SJSA1 (cell line): ENCODE results near the gene ST6GALNAC3. TPM values are rescaled to one million over a fixed set of nuclear protein-coding genes. Genes with fewer than 3 reads are reported as not detected.
"Not testable (repeated sequence)": the region's sequence is repeated elsewhere in the genome, so short reads cannot be mapped to it uniquely, and the experiment has no call there.

Source experiments
- DNase-seq, 2 experiments: peaks; one replicate each; pipeline ENCODE4 v3.0.0-alpha.2; 2015 to 2020; ENCODE audit warnings: low spot score in 2 of 2, low read depth in 1 of 2
- H3K27ac ChIP-seq: fragments of 250-450 bp; sonication (Bioruptor Pico); 2 replicates; pipeline ENCODE4 v1.5.1; 2020; ENCODE audit warnings: mild to moderate bottlenecking, moderate library complexity
- H3K27me3 ChIP-seq: fragments of 250-450 bp; sonication (Bioruptor Pico); replicated peaks from 2 replicates; pipeline ENCODE4 v1.5.1; 2020; ENCODE audit warnings: mild to moderate bottlenecking, moderate library complexity
- H3K36me3 ChIP-seq: fragments of 250-450 bp; sonication (Bioruptor Pico); 2 replicates; pipeline ENCODE4 v1.5.1; 2020; ENCODE audit warnings: mild to moderate bottlenecking
- H3K4me1 ChIP-seq: fragments of 250-450 bp; sonication (Bioruptor Pico); replicated peaks from 2 replicates; pipeline ENCODE4 v1.6.1; 2021; ENCODE audit warnings: mild to moderate bottlenecking
- H3K4me3 ChIP-seq: fragments of 250-450 bp; sonication (Bioruptor Pico); 2 replicates; pipeline ENCODE4 v1.5.1; 2020; ENCODE audit warnings: mild to moderate bottlenecking
- H3K9me3 ChIP-seq: fragments of 250-450 bp; sonication (Bioruptor Pico); replicated peaks from 2 replicates; pipeline ENCODE4 v1.5.1; 2020; ENCODE audit warnings: mild to moderate bottlenecking
- total RNA-seq: library from RNA; depleted of rRNA; stranded (reverse); fragments of >200 nt; shearing (Covaris generic); gene quantifications from 2 replicates; pipeline ENCODE4 v1.2.3, GENCODE V29; 2014

The ST6GALNAC3 gene
- total RNA-seq, 1 experiment from 2014 or later = 5.1 TPM

DNA sequence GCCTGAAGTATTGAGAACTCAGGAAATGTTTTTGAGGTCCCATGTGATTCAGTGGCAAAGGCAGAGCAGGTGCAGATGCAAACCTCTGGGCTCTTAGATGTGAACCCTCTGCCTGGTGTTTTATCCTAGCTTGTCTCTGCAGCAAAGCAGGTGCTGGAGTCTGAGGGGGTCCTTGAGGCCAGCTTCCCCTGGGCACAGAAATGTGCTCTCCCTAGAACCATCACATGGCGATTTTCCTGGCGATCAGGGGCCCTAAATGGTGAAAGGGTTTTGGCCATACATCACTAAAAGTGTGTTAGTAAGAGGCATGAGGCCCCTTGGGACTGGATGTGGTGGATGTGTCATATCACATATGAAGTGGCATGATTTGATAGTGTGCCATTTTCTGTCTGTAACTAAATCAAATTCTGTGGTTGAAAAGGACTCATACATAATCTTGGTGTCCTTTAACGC lies 144.8 kb downstream of the ST6GALNAC3 start:
- Histone ChIP-seq H3K9me3 (no peaks in the 10 kb centered on the region), H3K4me1 (no peaks in the 10 kb centered on the region), H3K27me3 (no peaks in the 10 kb centered on the region), H3K36me3 (no peaks in the 10 kb centered on the region), H3K27ac (no peak overlapping the region), H3K4me3 (no peak overlapping the region)
- DNase-seq = no peak

DNA sequence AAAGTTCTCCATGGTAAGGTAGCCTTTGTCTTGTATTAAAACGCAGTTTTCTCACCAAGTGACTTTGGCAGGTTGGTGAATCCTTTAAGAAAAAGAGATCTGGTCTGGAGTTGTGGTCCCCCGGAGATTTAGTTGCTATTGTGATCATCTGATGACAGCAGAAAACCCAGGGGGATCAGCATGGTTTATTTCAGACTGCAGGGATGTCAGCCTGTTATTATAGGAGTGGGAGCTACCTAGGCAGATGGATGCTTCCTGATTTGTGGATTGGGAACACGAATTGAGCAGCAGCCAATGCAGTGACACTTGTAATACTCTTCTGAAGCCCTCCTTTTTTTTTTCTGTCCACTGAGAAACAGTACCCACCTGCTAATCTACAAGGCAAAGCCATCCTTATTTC lies 150.2 kb downstream of the ST6GALNAC3 start:
- DNase-seq = no peak
- no peak overlapping the region for H3K27ac ChIP-seq
- no peaks in the 10 kb centered on the region for H3K36me3 ChIP-seq
- no peaks in the 10 kb centered on the region for H3K27me3 ChIP-seq
- H3K9me3 ChIP-seq = no peaks in the 10 kb centered on the region
- no peaks in the 10 kb centered on the region for H3K4me1 ChIP-seq
- H3K4me3 ChIP-seq = no peak overlapping the region

DNA sequence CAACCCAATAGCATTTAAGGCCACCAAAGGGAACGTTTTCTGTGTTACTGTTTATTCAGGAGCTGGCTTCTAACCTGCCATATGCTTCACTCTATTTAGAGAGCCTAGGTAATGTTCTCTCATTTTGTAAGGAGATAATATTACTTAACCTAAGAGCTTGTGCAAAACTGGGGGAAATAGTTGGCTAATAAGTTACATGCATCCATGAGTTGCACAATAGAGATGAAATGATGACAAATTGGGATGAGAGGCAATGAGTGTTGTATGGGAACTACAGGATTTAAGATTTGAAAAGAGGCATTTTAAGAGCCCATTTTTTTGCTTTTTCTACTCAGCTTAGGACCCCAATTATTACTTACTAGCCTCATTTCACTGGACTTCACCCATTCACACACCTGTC lies 151.0 kb downstream of the ST6GALNAC3 start:
- Histone ChIP-seq H3K9me3 (no peaks in the 10 kb centered on the region), H3K27me3 (no peaks in the 10 kb centered on the region), H3K36me3 (no peaks in the 10 kb centered on the region), H3K4me1 (no peaks in the 10 kb centered on the region), H3K4me3 (no peak overlapping the region), H3K27ac (no peak overlapping the region)
- DNase-seq = no peak

DNA sequence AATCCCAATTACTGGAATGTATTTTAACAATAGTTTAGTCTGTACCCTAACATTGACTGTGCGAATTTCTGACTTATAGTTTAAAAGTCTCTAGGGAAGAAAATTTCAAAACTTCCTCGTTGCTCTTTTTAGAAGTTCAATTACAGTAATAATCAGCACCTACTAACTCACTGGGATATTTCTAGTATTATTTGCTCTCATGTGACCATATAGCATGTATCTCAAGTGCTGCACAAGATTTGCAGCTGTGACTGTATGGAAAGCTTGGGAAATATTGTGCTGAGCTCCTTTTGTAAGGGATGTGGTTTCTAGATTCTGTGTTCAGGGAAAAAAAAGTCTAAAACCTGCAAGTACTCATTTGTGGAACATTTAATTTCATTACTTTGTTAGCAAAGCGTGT lies 153.1 kb downstream of the ST6GALNAC3 start:
- DNase-seq = no peak
- Histone ChIP-seq H3K27ac (no peak overlapping the region), H3K36me3 (no peaks in the 10 kb centered on the region), H3K4me3 (no peak overlapping the region), H3K9me3 (no peaks in the 10 kb centered on the region), H3K27me3 (no peaks in the 10 kb centered on the region), H3K4me1 (no peaks in the 10 kb centered on the region)

DNA sequence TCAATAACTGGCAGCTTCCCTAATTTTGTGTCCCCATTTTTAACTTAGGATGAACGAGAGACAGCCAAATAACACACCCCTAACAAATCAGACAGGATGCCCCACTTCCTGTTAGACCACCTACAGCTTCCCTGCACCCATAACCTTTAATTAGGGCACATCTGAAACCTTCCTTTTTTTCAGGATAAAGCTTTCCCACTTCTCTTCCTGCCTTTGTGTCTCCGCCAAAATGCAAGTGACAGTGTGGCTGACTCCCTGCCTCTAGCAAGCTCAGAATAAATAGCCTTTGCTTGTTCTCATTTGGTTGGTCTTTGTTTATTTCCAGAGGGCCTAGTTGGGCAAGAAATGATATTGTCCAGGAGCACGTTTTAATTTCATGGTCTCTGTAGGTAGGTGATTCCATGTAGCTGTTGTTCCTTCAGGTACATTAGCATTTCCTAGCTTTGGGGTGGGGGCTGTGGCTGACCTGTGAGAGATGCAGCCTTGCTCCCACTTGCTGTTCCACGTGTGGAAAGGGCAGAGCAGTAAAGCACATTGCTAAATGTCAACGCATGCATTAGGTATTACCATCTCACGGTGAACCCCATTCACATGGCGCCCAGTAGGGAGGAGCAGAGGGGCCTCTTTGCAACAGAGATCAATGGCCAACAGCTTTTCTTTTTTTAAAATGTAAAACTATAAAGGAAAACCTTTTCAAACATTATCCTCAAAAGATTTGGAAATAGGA lies 154.9 kb downstream of the ST6GALNAC3 start:
- Histone ChIP-seq H3K27ac (no peak overlapping the region), H3K36me3 (no peaks in the 10 kb centered on the region), H3K27me3 (no peaks in the 10 kb centered on the region), H3K4me3 (no peak overlapping the region), H3K9me3 (no peaks in the 10 kb centered on the region), H3K4me1 (no peaks in the 10 kb centered on the region)
- no peak for DNase-seq

DNA sequence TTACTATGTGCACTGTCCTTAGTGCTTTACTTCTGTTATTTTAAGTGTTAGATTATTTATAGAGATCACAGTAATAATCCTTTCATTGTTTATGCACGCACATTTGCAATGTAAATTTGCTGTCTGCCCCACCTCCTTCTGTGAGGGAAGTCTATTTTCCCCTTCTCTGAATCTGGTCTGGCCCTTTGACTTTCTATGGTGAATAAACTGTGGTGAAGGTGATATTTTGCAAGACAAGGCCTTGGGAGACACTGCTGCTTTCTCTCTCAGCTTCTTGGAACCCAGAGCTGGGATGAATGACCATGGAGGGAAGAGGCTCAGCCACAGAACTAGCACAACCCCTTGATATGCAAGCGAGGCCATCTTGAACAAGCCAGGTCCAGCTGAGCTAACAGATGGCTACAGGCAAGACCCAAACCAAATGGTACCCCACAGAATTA lies 156.3 kb downstream of the ST6GALNAC3 start:
- Histone ChIP-seq H3K27ac (no peak overlapping the region), H3K36me3 (no peaks in the 10 kb centered on the region), H3K4me1 (no peaks in the 10 kb centered on the region), H3K4me3 (no peak overlapping the region), H3K9me3 (no peaks in the 10 kb centered on the region), H3K27me3 (no peaks in the 10 kb centered on the region)
- no peak for DNase-seq

DNA sequence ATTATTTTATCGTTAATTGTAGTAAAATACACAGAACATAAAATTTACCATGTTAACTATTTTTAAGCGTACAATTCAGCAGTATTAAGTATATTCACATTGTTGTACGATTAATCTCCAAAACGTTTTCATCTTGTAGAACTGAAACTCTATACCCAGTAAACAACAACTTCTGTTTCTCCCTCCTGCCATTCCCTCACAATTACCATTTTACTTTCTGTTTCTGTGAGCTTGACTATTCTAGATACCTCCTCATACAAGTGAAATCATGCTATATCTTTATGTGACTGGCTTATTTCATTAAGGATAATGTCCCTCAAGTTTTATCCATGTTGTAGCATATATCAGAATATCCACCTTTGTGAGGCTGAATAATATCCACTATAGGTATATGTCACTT lies 156.8 kb downstream of the ST6GALNAC3 start:
- Histone ChIP-seq H3K27me3 (no peaks in the 10 kb centered on the region), H3K4me1 (no peaks in the 10 kb centered on the region), H3K4me3 (no peak overlapping the region), H3K27ac (no peak overlapping the region), H3K9me3 (no peaks in the 10 kb centered on the region), H3K36me3 (no peaks in the 10 kb centered on the region)
- DNase-seq = no peak

DNA sequence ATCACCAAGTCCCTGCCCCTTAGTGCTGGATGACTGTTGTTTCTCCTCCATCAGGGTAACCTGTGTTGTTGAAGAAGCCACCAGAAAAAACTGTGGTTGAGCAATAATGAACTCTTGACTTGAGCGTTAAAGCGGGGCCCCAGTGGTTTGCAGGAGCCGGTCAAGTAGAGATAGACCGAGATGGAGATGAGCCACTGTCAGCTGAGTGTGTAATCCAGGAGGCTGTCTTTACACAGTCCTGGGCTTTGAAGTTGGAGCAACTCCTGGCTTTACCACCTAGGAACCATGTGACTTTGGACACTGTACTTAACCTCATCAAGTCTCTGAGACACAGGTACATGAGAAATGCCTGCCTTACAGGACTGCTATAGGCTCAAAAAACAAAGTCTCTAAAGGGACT lies 158.1 kb downstream of the ST6GALNAC3 start:
- DNase-seq = no peak
- no peak overlapping the region for H3K4me3 ChIP-seq

DNA sequence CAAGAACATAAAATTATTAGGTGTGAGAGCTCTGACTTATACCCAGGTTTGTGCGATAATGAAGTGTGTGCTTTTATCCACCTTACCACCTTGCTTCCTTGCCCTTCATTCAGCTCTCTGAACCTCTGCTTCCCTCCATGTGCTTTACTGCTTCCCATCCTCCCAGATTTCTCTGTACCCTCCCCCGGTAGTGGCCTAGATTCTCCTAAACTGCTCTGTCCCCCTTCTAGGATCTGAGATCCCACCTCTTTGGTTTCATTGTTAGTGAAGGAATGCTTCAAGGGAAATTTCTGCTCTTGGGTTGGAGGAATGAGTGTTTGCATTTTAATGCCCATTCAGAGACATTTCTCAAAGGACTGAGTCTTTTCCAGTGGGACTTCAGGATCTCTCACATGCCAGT lies 159.5 kb downstream of the ST6GALNAC3 start:
- no peak overlapping the region for H3K27ac ChIP-seq
- H3K27me3 ChIP-seq = no peaks in the 10 kb centered on the region
- DNase-seq = no peak
- H3K4me1 ChIP-seq = no peaks in the 10 kb centered on the region
- H3K4me3 ChIP-seq = no peak overlapping the region
- H3K9me3 ChIP-seq = no peaks in the 10 kb centered on the region
- no peaks in the 10 kb centered on the region for H3K36me3 ChIP-seq

More for the DNA sequence above, 158.1 kb downstream of the ST6GALNAC3 start:
- H3K27me3 ChIP-seq = no peaks in the 10 kb centered on the region
- H3K9me3 ChIP-seq = no peaks in the 10 kb centered on the region
- no peaks in the 10 kb centered on the region for H3K4me1 ChIP-seq
- no peaks in the 10 kb centered on the region for H3K36me3 ChIP-seq
- no peak overlapping the region for H3K27ac ChIP-seq

DNA sequence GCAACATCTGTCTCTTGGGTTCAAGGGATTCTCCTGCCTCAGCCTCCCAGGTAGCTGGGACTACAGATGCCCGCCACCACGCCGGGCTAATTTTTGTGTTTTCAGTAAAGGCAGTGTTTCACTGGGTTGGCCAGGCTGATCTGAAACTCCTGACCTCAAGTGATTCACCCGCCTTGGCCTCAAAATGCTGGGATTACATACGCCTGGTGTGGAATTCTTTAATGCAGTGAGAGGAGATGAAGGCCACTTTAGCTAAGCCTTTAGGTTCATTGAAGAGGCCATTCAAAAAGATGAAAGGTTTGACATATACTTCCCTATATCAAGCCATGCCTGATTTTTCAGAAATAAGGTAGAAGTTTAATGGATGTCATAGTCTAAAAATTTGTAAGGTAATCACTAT lies 162.7 kb downstream of the ST6GALNAC3 start:
- no peaks in the 10 kb centered on the region for H3K4me1 ChIP-seq
- no peak for DNase-seq

DNA sequence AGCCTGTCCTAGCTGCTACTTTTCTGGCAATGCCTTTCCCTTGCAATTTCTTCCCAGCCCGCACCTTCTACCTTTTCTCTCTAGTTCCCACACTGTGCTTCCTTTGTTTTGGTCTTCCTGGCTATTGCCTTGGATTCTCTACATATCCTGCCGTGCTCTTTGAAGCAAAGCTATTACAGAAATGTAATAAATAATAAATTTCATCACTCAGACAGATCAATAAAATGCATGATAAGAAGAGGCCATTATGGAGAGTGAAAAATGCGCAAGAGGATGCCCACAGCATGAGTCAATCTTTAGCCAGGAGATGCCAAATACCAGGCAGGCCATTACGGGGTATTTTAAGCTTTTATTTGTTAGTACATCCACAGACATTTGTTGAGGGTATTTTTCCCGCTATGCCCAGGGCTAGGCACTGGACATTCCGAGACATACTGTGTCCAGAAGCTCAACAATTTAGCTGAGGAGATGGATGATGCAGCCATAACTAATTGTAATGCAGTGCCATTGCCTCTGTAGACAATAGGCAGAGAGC lies 163.6 kb downstream of the ST6GALNAC3 start:
- no peaks in the 10 kb centered on the region for H3K27me3 ChIP-seq
- no peaks in the 10 kb centered on the region for H3K4me1 ChIP-seq
- H3K36me3 ChIP-seq = no peaks in the 10 kb centered on the region
- no peak for DNase-seq
- no peak overlapping the region for H3K4me3 ChIP-seq
- H3K27ac ChIP-seq = no peak overlapping the region
- no peaks in the 10 kb centered on the region for H3K9me3 ChIP-seq

More for the DNA sequence above, 162.7 kb downstream of the ST6GALNAC3 start:
- H3K9me3 ChIP-seq = no peaks in the 10 kb centered on the region
- no peak overlapping the region for H3K4me3 ChIP-seq
- no peaks in the 10 kb centered on the region for H3K36me3 ChIP-seq
- H3K27ac ChIP-seq = no peak overlapping the region
- H3K27me3 ChIP-seq = no peaks in the 10 kb centered on the region

DNA sequence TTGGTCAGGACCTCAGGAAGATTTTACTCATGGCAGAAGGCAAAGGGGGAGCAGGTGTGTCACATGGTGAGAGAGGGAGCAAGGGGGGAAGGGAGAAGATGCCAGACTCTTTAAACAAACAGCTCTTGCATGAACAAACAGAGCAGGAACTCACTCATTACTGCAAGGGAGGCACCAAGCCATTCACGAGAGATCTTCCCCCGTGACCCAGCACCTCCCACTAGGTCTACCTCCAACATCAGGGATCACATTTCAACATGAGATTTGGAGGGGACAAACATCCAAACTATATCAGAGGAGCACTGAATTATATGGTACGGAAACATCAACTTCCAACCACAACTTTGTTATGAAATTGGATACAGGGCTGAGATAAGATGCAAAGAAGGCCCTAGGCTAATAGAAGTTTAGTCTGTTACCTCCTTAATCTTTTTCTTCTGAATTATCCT lies 164.9 kb downstream of the ST6GALNAC3 start:
- H3K9me3 ChIP-seq = 0 out of 2 replicates have a peak, but pooled peaks cover under 1% of the 10 kb centered on the region
- DNase-seq = no peak
- no peak overlapping the region for H3K27ac ChIP-seq
- no peak overlapping the region for H3K4me3 ChIP-seq
- no peaks in the 10 kb centered on the region for H3K27me3 ChIP-seq
- H3K4me1 ChIP-seq = no peaks in the 10 kb centered on the region
- H3K36me3 ChIP-seq = no peaks in the 10 kb centered on the region

DNA sequence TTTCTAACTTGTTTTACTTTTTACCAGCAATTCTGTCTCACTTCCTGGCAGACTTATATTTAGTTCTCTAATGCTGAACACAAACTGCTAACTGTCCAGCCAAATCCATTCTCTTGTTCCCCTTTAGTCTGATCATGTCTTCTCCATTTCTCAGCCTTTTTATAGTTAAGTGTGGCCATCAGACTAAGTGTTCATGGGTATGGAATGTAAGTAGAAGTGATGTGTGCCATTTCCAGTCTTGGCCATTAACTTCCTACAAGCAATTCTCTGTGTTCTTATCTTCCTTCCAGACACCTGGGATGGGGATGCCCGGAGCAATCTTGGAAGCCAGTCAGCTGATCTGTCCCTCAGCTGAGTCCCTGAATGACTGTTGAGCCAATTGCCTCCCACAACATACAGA lies 165.8 kb downstream of the ST6GALNAC3 start:
- Histone ChIP-seq H3K9me3 (0 out of 2 replicates have a peak, but pooled peaks cover 2% of the 10 kb centered on the region), H3K27me3 (no peaks in the 10 kb centered on the region), H3K4me3 (no peak overlapping the region), H3K27ac (no peak overlapping the region), H3K36me3 (no peaks in the 10 kb centered on the region), H3K4me1 (no peaks in the 10 kb centered on the region)
- DNase-seq = no peak

DNA sequence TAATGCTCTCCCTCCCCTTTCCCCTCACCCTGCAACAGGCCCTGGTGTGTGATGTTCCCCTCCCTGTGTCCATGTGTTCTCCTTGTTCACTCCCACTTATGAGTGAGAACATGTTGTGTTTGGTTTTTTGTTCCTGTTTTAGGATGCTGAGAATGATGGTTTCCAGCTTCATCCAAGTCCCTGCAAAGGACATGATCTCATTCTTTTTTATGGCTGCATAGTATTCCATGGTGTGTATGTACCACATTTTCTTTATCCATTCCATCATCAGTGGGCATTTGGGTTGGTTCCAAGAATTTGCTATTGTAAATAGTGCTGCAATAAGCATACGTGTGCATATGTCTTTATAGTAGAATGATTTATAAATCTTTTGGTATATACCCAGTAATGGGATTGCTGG lies 168.0 kb downstream of the ST6GALNAC3 start:
- not testable (repeated sequence) for H3K27me3 ChIP-seq, H3K9me3 ChIP-seq, DNase-seq, H3K4me3 ChIP-seq, H3K36me3 ChIP-seq, H3K27ac ChIP-seq, H3K4me1 ChIP-seq
